Measurements from ENCODE around the gene RTL5.

DNA sequence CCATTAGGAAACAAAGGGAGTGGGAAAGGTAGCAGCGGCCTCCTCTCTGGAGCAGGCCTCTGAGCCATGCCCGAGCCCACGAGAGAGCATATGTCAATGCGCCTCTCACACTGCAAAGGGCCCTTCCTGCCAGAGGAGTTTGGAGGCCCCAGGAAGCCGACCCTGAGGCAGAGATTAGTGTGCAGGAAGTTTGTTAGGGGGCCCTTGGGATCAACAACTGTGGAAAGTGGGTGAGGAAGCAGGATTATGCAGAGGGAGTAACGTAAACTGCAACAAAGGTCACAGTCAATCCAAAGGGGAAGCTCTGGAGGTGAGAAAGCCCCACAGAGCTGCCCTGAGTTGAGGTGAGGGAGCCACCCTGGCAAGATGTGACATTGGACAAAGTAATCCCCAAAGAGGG lies 17.4 kb downstream of the RTL5 start:
- no peak for TF ChIP-seq EZH2 (IDR thresholded peaks at IDR 0.05; ENCODE audit: low read depth)
- no peak for TF ChIP-seq CTCF (conservative IDR thresholded peaks at IDR 0.05)

Measured in PC-9 (cell line).